ENCODE measurements around the gene STXBP1. TPM values are rescaled to one million over a fixed set of nuclear protein-coding genes. Genes with fewer than 3 reads are reported as not detected.

Gene STXBP1
- total RNA-seq, 1 experiment from 2014 or later = 44.0 TPM

DNA sequence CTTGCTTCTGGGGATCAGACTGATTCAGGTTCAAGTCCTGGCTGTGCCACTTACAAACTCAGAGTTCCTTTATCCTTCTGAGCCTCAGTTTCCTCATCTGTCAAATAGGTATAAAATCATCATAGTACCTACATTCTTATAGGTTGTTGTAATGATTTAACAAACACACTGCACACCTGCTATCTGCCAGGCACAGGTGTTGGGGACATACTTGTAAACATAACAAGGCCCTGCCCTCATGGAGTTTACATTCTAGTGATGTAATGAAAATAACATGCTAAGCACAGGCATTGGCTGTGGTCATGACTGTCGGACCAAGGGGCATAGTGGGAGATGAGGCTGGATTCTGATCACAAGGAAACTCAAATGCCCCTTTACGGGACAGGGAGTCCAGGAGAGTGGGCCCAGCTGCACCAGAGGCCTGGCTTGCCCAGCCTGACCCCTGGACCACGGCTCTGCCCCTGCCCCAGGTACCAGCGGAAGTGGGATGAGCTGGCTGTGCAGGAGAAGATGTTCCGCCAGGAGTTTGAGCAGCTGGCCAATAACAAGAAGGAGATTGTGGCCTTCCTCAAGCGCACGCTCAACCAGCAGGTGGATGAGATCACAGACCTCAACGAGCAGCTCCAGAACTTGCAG is 97.0 kb downstream of the STXBP1 start:
- BruUV-seq (replicated peaks) = no TSS peak
- intact Hi-C loops (cut with micrococcal nuclease; ENCODE audit: unreplicated experiment) = no loop called here
- no peaks in the 10 kb centered on the region for H3K27me3 ChIP-seq (ENCODE audit: insufficient read depth, low read depth)
- DNase-seq = no peak
- no peaks in the 10 kb centered on the region for H3K36me3 ChIP-seq (ENCODE audit: low read depth)
- no peak for TF ChIP-seq EZH2 (IDR thresholded peaks at IDR 0.05; ENCODE audit: low read depth)
- TF ChIP-seq, protein P1, sequence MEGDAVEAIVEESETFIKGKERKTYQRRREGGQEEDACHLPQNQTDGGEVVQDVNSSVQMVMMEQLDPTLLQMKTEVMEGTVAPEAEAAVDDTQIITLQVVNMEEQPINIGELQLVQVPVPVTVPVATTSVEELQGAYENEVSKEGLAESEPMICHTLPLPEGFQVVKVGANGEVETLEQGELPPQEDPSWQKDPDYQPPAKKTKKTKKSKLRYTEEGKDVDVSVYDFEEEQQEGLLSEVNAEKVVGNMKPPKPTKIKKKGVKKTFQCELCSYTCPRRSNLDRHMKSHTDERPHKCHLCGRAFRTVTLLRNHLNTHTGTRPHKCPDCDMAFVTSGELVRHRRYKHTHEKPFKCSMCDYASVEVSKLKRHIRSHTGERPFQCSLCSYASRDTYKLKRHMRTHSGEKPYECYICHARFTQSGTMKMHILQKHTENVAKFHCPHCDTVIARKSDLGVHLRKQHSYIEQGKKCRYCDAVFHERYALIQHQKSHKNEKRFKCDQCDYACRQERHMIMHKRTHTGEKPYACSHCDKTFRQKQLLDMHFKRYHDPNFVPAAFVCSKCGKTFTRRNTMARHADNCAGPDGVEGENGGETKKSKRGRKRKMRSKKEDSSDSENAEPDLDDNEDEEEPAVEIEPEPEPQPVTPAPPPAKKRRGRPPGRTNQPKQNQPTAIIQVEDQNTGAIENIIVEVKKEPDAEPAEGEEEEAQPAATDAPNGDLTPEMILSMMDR (conservative IDR thresholded peaks at IDR 0.05) = no peak
- H3K27ac ChIP-seq = no peak overlapping the region
- no peaks in the 10 kb centered on the region for H3K9me2 ChIP-seq (ENCODE audit: insufficient read depth)
- no peaks in the 10 kb centered on the region for H3K9me3 ChIP-seq (ENCODE audit: insufficient read depth, low read depth)
- no peak overlapping the region for H3K4me2 ChIP-seq
- H3K4me1 ChIP-seq (replicated peaks; ENCODE audit: insufficient read depth) = no peaks in the 10 kb centered on the region
- no peak overlapping the region for H2AFZ ChIP-seq
- H3K4me3 ChIP-seq = no peak overlapping the region
- H4K20me1 ChIP-seq (ENCODE audit: insufficient read depth) = peaks cover 7% of the 10 kb centered on the region; the same call in 1 of the 2 replicates
- ChIA-PET CTCF (no interaction called here), POLR2A (ENCODE audit: unreplicated experiment) (interaction anchor here (0.7 kb wide), 1 partner anchor 130 kb away, joined by 3 read pairs; no protein-coding TSS in a partner anchor)
- no peaks in the 10 kb centered on the region; the same call in 1 of the 2 replicates for H3F3A ChIP-seq (ENCODE audit: insufficient read depth, low read depth)
- peaks cover 4% of the 10 kb centered on the region; the same call in 1 of the 2 replicates for H3K79me2 ChIP-seq (ENCODE audit: low read depth)

DNA sequence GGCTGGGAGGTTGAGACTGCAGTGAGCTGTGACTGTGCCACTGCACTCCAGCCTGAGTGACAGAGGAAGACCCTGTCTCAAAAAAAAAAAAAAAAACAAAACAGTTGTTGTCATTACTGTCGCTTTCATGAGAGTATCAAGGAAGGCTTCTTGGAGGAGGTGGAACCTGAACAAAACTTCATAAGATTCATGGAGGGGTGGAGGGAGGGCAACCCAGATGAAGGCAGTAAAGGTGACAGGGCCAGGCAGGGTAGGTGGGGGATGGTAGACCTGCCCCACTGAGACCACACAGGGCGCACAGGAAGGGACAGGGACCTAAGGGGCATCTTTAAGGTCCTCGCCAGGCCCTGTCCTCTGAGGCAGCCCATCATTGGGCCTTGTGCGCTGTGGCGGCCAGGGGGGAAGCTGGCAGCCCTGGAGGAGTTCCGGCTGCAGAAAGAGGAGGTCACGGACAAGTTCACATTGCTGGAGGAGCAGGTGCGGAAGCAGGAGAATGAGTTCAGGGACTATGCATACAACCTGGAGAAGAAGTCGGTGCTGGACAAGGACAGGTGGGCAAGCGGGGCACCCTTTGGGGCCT is 98.2 kb downstream of the STXBP1 start:
- intact Hi-C loops (cut with micrococcal nuclease; ENCODE audit: unreplicated experiment) = no loop called here
- no peaks in the 10 kb centered on the region for H3K36me3 ChIP-seq (ENCODE audit: low read depth)
- H3K4me3 ChIP-seq = no peak overlapping the region
- no peak overlapping the region for H3K4me2 ChIP-seq
- H3K27me3 ChIP-seq (ENCODE audit: insufficient read depth, low read depth) = no peaks in the 10 kb centered on the region
- no peaks in the 10 kb centered on the region for H3K9me2 ChIP-seq (ENCODE audit: insufficient read depth)
- no peak overlapping the region for H2AFZ ChIP-seq
- peaks cover 10% of the 10 kb centered on the region; the same call in 1 of the 2 replicates for H3K79me2 ChIP-seq (ENCODE audit: low read depth)
- ChIA-PET POLR2A (ENCODE audit: unreplicated experiment) (no interaction called here), CTCF (no interaction called here)
- TF ChIP-seq, protein P1 (conservative IDR thresholded peaks at IDR 0.05) = no peak
- no peak for TF ChIP-seq EZH2 (IDR thresholded peaks at IDR 0.05; ENCODE audit: low read depth)
- H3K9me3 ChIP-seq (ENCODE audit: insufficient read depth, low read depth) = no peaks in the 10 kb centered on the region
- no peak for DNase-seq
- 0 out of 2 replicates have a peak, but pooled peaks cover 4% of the 10 kb centered on the region for H3K4me1 ChIP-seq (replicated peaks; ENCODE audit: insufficient read depth)
- BruUV-seq (replicated peaks) = no TSS peak
- no peaks in the 10 kb centered on the region; the same call in 1 of the 2 replicates for H3F3A ChIP-seq (ENCODE audit: insufficient read depth, low read depth)
- H4K20me1 ChIP-seq (ENCODE audit: insufficient read depth) = peaks cover 11% of the 10 kb centered on the region; the same call in 1 of the 2 replicates
- H3K27ac ChIP-seq = no peak overlapping the region

DNA sequence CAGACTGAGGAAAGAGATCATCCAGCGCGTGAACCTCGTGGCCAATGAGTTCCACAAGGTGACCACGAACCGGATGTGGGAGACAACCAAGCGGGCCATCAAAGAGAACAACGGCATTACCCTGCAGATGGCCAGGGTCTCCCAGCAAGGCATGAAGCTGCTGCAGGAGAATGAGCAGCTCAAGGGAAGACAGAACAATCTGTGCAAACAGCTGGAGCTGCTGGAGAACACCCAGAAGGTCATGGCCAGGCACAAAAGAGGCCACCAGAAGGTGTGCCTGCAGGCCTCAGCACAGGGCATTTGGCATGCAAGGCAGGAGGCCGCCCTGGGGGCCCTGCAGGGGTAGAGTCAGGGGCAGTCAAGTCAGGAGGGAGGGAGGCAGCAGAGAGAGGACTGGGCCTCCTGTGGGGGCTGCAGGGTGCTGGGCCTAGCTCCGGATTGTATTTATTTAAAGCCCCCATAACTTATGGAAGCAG is 99.2 kb downstream of the STXBP1 start:
- H3F3A ChIP-seq (ENCODE audit: insufficient read depth, low read depth) = no peaks in the 10 kb centered on the region; the same call in 1 of the 2 replicates
- intact Hi-C loops (cut with micrococcal nuclease; ENCODE audit: unreplicated experiment) = no loop called here
- no peaks in the 10 kb centered on the region for H3K9me3 ChIP-seq (ENCODE audit: insufficient read depth, low read depth)
- CTCF ChIA-PET = no interaction called here
- POLR2A ChIA-PET (ENCODE audit: unreplicated experiment) = interaction anchor here (0.6 kb wide), 1 partner anchor 31 kb away, joined by 3 read pairs; no protein-coding TSS in a partner anchor
- no peak overlapping the region for H2AFZ ChIP-seq
- no peak for DNase-seq
- no peak overlapping the region for H3K27ac ChIP-seq
- peaks cover 10% of the 10 kb centered on the region; the same call in 1 of the 2 replicates for H3K79me2 ChIP-seq (ENCODE audit: low read depth)
- no peak overlapping the region for H3K4me3 ChIP-seq
- H4K20me1 ChIP-seq (ENCODE audit: insufficient read depth) = peaks cover 11% of the 10 kb centered on the region; the same call in 1 of the 2 replicates
- BruUV-seq (replicated peaks) = no TSS peak
- no peaks in the 10 kb centered on the region for H3K9me2 ChIP-seq (ENCODE audit: insufficient read depth)
- no peaks in the 10 kb centered on the region for H3K36me3 ChIP-seq (ENCODE audit: low read depth)
- TF ChIP-seq, protein P1 (conservative IDR thresholded peaks at IDR 0.05) = no peak
- no peak for TF ChIP-seq EZH2 (IDR thresholded peaks at IDR 0.05; ENCODE audit: low read depth)
- no peak overlapping the region for H3K4me2 ChIP-seq
- 0 out of 2 replicates have a peak, but pooled peaks cover 4% of the 10 kb centered on the region for H3K4me1 ChIP-seq (replicated peaks; ENCODE audit: insufficient read depth)
- H3K27me3 ChIP-seq (ENCODE audit: insufficient read depth, low read depth) = no peaks in the 10 kb centered on the region
